ENCODE data around the gene ABAT.

The ABAT gene

GRCh38 chr16:8763899-8764298, 89.5 kb downstream of the ABAT start:
- no peak for DNase-seq
- Histone ChIP-seq H3K4me3 (no peak overlapping the region), H3K4me1 (no peaks in the 10 kb centered on the region), H3K9me3 (no peaks in the 10 kb centered on the region), H3K27ac (no peak overlapping the region), H3K36me3 (peaks cover 7 to 76% (median 21%) of the 10 kb centered on the region in 3 donors), H3K27me3 (no peaks in the 10 kb centered on the region)
- intact Hi-C loops (cut with DNase I; ENCODE audit: low total_unique reads): no loop called here
- TF ChIP-seq, protein P1, sequence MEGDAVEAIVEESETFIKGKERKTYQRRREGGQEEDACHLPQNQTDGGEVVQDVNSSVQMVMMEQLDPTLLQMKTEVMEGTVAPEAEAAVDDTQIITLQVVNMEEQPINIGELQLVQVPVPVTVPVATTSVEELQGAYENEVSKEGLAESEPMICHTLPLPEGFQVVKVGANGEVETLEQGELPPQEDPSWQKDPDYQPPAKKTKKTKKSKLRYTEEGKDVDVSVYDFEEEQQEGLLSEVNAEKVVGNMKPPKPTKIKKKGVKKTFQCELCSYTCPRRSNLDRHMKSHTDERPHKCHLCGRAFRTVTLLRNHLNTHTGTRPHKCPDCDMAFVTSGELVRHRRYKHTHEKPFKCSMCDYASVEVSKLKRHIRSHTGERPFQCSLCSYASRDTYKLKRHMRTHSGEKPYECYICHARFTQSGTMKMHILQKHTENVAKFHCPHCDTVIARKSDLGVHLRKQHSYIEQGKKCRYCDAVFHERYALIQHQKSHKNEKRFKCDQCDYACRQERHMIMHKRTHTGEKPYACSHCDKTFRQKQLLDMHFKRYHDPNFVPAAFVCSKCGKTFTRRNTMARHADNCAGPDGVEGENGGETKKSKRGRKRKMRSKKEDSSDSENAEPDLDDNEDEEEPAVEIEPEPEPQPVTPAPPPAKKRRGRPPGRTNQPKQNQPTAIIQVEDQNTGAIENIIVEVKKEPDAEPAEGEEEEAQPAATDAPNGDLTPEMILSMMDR (IDR thresholded peaks at IDR 0.05): no peak

- peaks cover 7 to 76% (median 22%) of the 10 kb centered on the region in 3 donors for H3K36me3 ChIP-seq
- H3K27me3 ChIP-seq: no peaks in the 10 kb centered on the region
- no peak overlapping the region for H3K4me3 ChIP-seq
- H3K4me1 ChIP-seq: no peaks in the 10 kb centered on the region
- no peaks in the 10 kb centered on the region for H3K9me3 ChIP-seq
- DNase-seq: no peak
- H3K27ac ChIP-seq: no peak overlapping the region
- intact Hi-C loops (cut with DNase I; ENCODE audit: low total_unique reads): no loop called here
- TF ChIP-seq, protein P1 (IDR thresholded peaks at IDR 0.05): no peak
Observed at GRCh38 chr16:8764525-8765250, 90.3 kb downstream of the ABAT start.

GRCh38 chr16:8767176-8767575, 92.8 kb downstream of the ABAT start:
- no peak for DNase-seq
- H3K4me1 ChIP-seq: no peaks in the 10 kb centered on the region
- no peak overlapping the region for H3K27ac ChIP-seq
- TF ChIP-seq, protein P1 (IDR thresholded peaks at IDR 0.05): no peak
- H3K27me3 ChIP-seq: no peaks in the 10 kb centered on the region
- no peak overlapping the region for H3K4me3 ChIP-seq
- no peaks in the 10 kb centered on the region for H3K9me3 ChIP-seq
- H3K36me3 ChIP-seq: peaks cover 0 to 80% (median 22%) of the 10 kb centered on the region in 3 donors
- intact Hi-C loops (cut with DNase I; ENCODE audit: low total_unique reads): no loop called here

GRCh38 chr16:8768283-8768682, 93.9 kb downstream of the ABAT start:
- Histone ChIP-seq H3K27ac (no peak overlapping the region), H3K4me3 (no peak overlapping the region), H3K9me3 (no peaks in the 10 kb centered on the region), H3K4me1 (no peaks in the 10 kb centered on the region), H3K27me3 (no peaks in the 10 kb centered on the region), H3K36me3 (peaks cover 0 to 91% (median 22%) of the 10 kb centered on the region in 3 donors)
- TF ChIP-seq, protein P1 (IDR thresholded peaks at IDR 0.05): no peak
- no peak for DNase-seq
- intact Hi-C loops (cut with DNase I; ENCODE audit: low total_unique reads): no loop called here

GRCh38 chr16:8768692-8769091, 94.3 kb downstream of the ABAT start:
- Histone ChIP-seq H3K4me3 (no peak overlapping the region), H3K27ac (no peak overlapping the region), H3K9me3 (no peaks in the 10 kb centered on the region), H3K36me3 (peaks cover 0 to 94% (median 22%) of the 10 kb centered on the region in 3 donors), H3K27me3 (no peaks in the 10 kb centered on the region), H3K4me1 (no peaks in the 10 kb centered on the region)
- TF ChIP-seq, protein P1 (IDR thresholded peaks at IDR 0.05): no peak
- intact Hi-C loops (cut with DNase I; ENCODE audit: low total_unique reads): no loop called here
- DNase-seq: no peak

Measured in tibial artery (tissue), 4 donors.